KBM-7 (cell line): ENCODE data around the gene PLCB1.

Experiments
- DNase-seq: peaks from one replicate; pipeline ENCODE4 v3.0.0-alpha.2; 2015
- in situ Hi-C: fragments of 300-500 bp; cut with MboI; formaldehyde crosslinking; loops from 2 replicates; pipeline ENCODE4 v1.14.3; 2020; ENCODE audit warnings: low sequenced_read_pairs, low pct_unique_long_range_greater_than_20kb, mixed read lengths

The PLCB1 gene

GRCh38 chr20:8876366-8876765 lies 744.3 kb downstream of the PLCB1 start:
- DNase-seq, result no peak
- in situ Hi-C loops, result no loop called here

GRCh38 chr20:8877294-8877693 lies 745.2 kb downstream of the PLCB1 start:
- no peak for DNase-seq

GRCh38 chr20:8879669-8880068 lies 747.6 kb downstream of the PLCB1 start:
- no peak for DNase-seq
- in situ Hi-C loops, result no loop called here

More at GRCh38 chr20:8877294-8877693, 745.2 kb downstream of the PLCB1 start:
- in situ Hi-C loops, result no loop called here

GRCh38 chr20:8880085-8880853 lies 748.2 kb downstream of the PLCB1 start:
- in situ Hi-C loops, result no loop called here
- DNase-seq, result no peak

GRCh38 chr20:8891039-8891438 lies 759.0 kb downstream of the PLCB1 start:
- no peak for DNase-seq
- in situ Hi-C loops, result no loop called here

- no peak for DNase-seq
- in situ Hi-C loops, result no loop called here
These were observed 763.4 kb downstream of the PLCB1 start for GRCh38 chr20:8895472-8895871.

GRCh38 chr20:8898823-8899222 lies 766.8 kb downstream of the PLCB1 start:
- no peak for DNase-seq
- in situ Hi-C loops, result no loop called here

- in situ Hi-C loops, result no loop called here
These were observed 769.4 kb downstream of the PLCB1 start for GRCh38 chr20:8901237-8902025.

GRCh38 chr20:8903655-8904605 lies 771.9 kb downstream of the PLCB1 start:
- DNase-seq, result no peak
- in situ Hi-C loops, result no loop called here

More at GRCh38 chr20:8901237-8902025, 769.4 kb downstream of the PLCB1 start:
- DNase-seq, result no peak

GRCh38 chr20:8909596-8909995 lies 777.5 kb downstream of the PLCB1 start:
- in situ Hi-C loops, result no loop called here
- no peak for DNase-seq

GRCh38 chr20:8912096-8912495 lies 780.0 kb downstream of the PLCB1 start:
- in situ Hi-C loops, result no loop called here

GRCh38 chr20:8912731-8913130 lies 780.7 kb downstream of the PLCB1 start:
- no peak for DNase-seq
- in situ Hi-C loops, result no loop called here

More at GRCh38 chr20:8912096-8912495, 780.0 kb downstream of the PLCB1 start:
- DNase-seq, result no peak

- in situ Hi-C loops, result no loop called here
- no peak for DNase-seq
These were observed 781.4 kb downstream of the PLCB1 start for GRCh38 chr20:8913456-8913855.

GRCh38 chr20:8914421-8914820 lies 782.4 kb downstream of the PLCB1 start:
- in situ Hi-C loops, result no loop called here
- no peak for DNase-seq

GRCh38 chr20:8917084-8917483 lies 785.0 kb downstream of the PLCB1 start:
- in situ Hi-C loops, result no loop called here
- DNase-seq, result no peak

- in situ Hi-C loops, result no loop called here
- DNase-seq, result no peak
These were observed 786.1 kb downstream of the PLCB1 start for GRCh38 chr20:8918145-8918544.

- in situ Hi-C loops, result no loop called here
These were observed 792.5 kb downstream of the PLCB1 start for GRCh38 chr20:8924539-8924938.

GRCh38 chr20:8930726-8931125 lies 798.7 kb downstream of the PLCB1 start:
- DNase-seq, result no peak
- in situ Hi-C loops, result no loop called here

More at GRCh38 chr20:8924539-8924938, 792.5 kb downstream of the PLCB1 start:
- DNase-seq, result no peak
